Astrocyte (in vitro differentiated cells and primary cell): ENCODE results near the gene PRKD2. TPM values are rescaled to one million over a fixed set of nuclear protein-coding genes. Genes with fewer than 3 reads are reported as not detected.

Experiments
- DNase-seq: peaks from one replicate; pipeline ENCODE4 v3.0.0-alpha.2; 2010; ENCODE audit warnings: low read depth
- FAIRE-seq: peaks from 2 replicates; lab custom pipeline; 2011; peaks lifted over from hg19 to GRCh38; lab: Jason Lieb, UNC
- H2AFZ ChIP-seq: 2 replicates; pipeline ENCODE4 v1.6.0; 2012; ENCODE audit warnings: low read depth, low read length, inconsistent platforms
- H3K27ac ChIP-seq: 2 replicates; pipeline ENCODE4 v1.5.1; 2011; ENCODE audit warnings: low read depth, low read length, inconsistent platforms
- H3K27me3 ChIP-seq: 2 replicates; pipeline ENCODE4 v1.6.0; 2011; ENCODE audit warnings: low read length, inconsistent platforms; ENCODE audit not compliant: insufficient read depth
- H3K36me3 ChIP-seq: 2 replicates; pipeline ENCODE4 v1.5.1; 2011; ENCODE audit warnings: low read length, inconsistent platforms; ENCODE audit not compliant: insufficient read depth
- H3K4me1 ChIP-seq: 2 replicates; pipeline ENCODE4 v1.5.1; 2011; ENCODE audit warnings: low read length, inconsistent platforms; ENCODE audit not compliant: insufficient read depth
- H3K4me2 ChIP-seq: 2 replicates; pipeline ENCODE4 v1.6.0; 2012; ENCODE audit warnings: low read length, inconsistent platforms
- H3K4me3 ChIP-seq: 2 replicates; pipeline ENCODE4 v1.5.1; 2011; ENCODE audit warnings: low read depth, mild to moderate bottlenecking, low read length, inconsistent platforms; ENCODE audit not compliant: insufficient read depth
- H3K79me2 ChIP-seq: 2 replicates; pipeline ENCODE4 v1.6.0; 2012; ENCODE audit warnings: mild to moderate bottlenecking, low read length, inconsistent platforms; ENCODE audit not compliant: insufficient read depth
- H3K9ac ChIP-seq: 2 replicates; pipeline ENCODE4 v1.6.0; 2012; ENCODE audit warnings: mild to moderate bottlenecking, low read length, inconsistent platforms
- H3K9me3 ChIP-seq: 2 replicates; pipeline ENCODE4 v1.5.1; 2012; ENCODE audit warnings: low read depth, mild to moderate bottlenecking, low read length, inconsistent platforms; ENCODE audit not compliant: insufficient read depth
- H4K20me1 ChIP-seq: 2 replicates; pipeline ENCODE4 v1.6.0; 2012; ENCODE audit warnings: low read length, inconsistent platforms; ENCODE audit not compliant: insufficient read depth
- H3K27ac Mint-ChIP-seq: one replicate; pipeline ENCODE4 v1.8.0; 2021; ENCODE audit warnings: mild to moderate bottlenecking, mixed read lengths; ENCODE audit not compliant: unreplicated experiment
- H3K27me3 Mint-ChIP-seq: one replicate; pipeline ENCODE4 v1.8.0; 2021; ENCODE audit warnings: low read depth, mixed read lengths; ENCODE audit not compliant: unreplicated experiment
- H3K36me3 Mint-ChIP-seq: one replicate; pipeline ENCODE4 v1.8.0; 2021; ENCODE audit warnings: low read depth, mixed read lengths; ENCODE audit not compliant: unreplicated experiment
- H3K4me1 Mint-ChIP-seq: one replicate; pipeline ENCODE4 v1.8.0; 2021; ENCODE audit warnings: low read depth, mixed read lengths; ENCODE audit not compliant: unreplicated experiment
- H3K4me3 Mint-ChIP-seq: one replicate; pipeline ENCODE4 v1.8.0; 2021; ENCODE audit warnings: mild to moderate bottlenecking, moderate library complexity, mixed read lengths; ENCODE audit not compliant: unreplicated experiment
- H3K9me3 Mint-ChIP-seq: one replicate; pipeline ENCODE4 v1.8.0; 2021; ENCODE audit warnings: mild to moderate bottlenecking, mixed read lengths; ENCODE audit not compliant: unreplicated experiment
- CTCF ChIP-seq: IDR thresholded peaks from 2 replicates; pipeline ENCODE4 v1.5.1; 2011; ENCODE audit warnings: low read depth, mild to moderate bottlenecking, inconsistent platforms, low read length, moderate library complexity; ENCODE audit not compliant: insufficient read depth
- EZH2 ChIP-seq: IDR thresholded peaks from 2 replicates; pipeline ENCODE4 v1.6.1; 2012; ENCODE audit warnings: mild to moderate bottlenecking, low read length, inconsistent platforms; ENCODE audit not compliant: insufficient read depth
- total RNA-seq: library from RNA; stranded (reverse); gene quantifications from 2 replicates; pipeline ENCODE4 v1.2.1, GENCODE V29; 2021

Gene PRKD2
- total RNA-seq, 1 donor from 2014 or later: 54.6 TPM

DNA sequence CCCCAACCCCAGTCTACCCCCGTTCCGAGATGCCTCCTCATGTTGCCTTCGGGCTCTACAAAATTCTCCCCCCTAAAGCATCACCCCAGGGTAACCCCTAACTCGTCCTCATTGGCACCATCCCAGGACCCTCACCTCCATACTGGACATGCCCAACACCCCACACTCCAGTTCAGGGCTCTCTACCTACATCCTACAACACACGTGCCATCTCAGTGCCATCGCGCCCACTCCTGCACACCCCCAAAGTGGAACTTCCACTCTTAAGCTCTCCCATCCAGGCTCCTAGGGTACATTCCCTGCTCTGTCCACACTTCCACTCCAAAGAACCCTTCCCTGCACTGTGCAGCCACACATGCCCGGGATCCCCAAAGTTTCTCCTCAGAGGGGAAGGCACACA, 28.1 kb upstream of the PRKD2 start:
- H3K27me3 Mint-ChIP-seq: no peaks in the 10 kb centered on the region
- Histone ChIP-seq H3K27me3 (no peaks in the 10 kb centered on the region), H3K4me2 (peak overlapping the region; percentile 98), H3K27ac (no peak overlapping the region), H3K79me2 (peaks cover 64% of the 10 kb centered on the region), H3K4me3 (peak overlapping the region; percentile 82), H4K20me1 (peaks cover 62% of the 10 kb centered on the region), H3K36me3 (no peaks in the 10 kb centered on the region), H3K4me1 (peaks cover 18% of the 10 kb centered on the region), H2AFZ (no peak overlapping the region), H3K9ac (peak overlapping the region; percentile 93), H3K9me3 (no peaks in the 10 kb centered on the region)
- FAIRE-seq (no peak), DNase-seq (no peak)
- H3K9me3 Mint-ChIP-seq: no peaks in the 10 kb centered on the region
- peaks cover 5% of the 10 kb centered on the region for H3K36me3 Mint-ChIP-seq
- H3K4me1 Mint-ChIP-seq: peaks cover 7% of the 10 kb centered on the region
- TF ChIP-seq EZH2: no peak
- no peak for TF ChIP-seq CTCF
- H3K4me3 Mint-ChIP-seq: peak overlapping the region; percentile 98
- peak overlapping the region; percentile 80 for H3K27ac Mint-ChIP-seq

DNA sequence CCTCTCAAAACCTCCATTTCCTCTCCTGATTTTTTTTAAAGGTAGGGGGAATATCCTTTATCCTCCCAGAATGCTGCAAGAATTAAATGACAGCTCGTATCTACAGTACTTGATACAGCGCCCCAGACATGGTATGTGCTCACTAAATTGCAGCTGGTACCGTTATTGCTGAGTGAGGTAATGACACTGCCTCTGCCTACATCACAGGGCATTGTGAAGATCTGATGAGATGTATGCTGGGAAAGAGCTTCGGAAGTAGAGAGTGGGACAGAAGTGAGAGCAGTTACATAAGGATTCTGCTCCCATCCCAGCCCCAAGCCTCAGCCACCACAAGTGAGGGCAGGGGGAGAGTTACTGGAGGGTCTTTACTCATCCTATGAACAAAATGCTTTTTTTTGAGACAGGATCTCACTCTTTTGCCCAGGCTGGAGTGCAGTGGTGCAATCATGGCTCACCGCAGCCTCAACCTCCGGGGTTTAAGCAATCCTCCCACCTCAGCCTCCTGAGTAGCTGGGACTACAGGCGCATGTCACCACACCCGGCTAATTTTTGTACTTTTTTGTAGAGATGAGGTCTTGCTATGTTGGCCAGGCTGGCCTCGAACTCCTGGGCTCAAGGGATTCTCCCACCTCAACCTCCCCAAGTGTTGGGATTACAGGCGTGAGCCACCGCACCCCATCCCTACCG, 27.2 kb upstream of the PRKD2 start:
- no peak overlapping the region for H3K9ac ChIP-seq
- H3K27me3 ChIP-seq: no peaks in the 10 kb centered on the region
- peaks cover 10% of the 10 kb centered on the region for H3K4me1 Mint-ChIP-seq
- TF ChIP-seq CTCF: no peak
- no peak for TF ChIP-seq EZH2
- peaks cover 70% of the 10 kb centered on the region for H4K20me1 ChIP-seq
- no peak for FAIRE-seq
- peak overlapping the region; percentile 98 for H3K4me3 Mint-ChIP-seq
- H3K36me3 ChIP-seq: no peaks in the 10 kb centered on the region
- no peak overlapping the region for H3K4me3 ChIP-seq
- H3K27ac Mint-ChIP-seq: no peak overlapping the region
- H3K36me3 Mint-ChIP-seq: peaks cover 7% of the 10 kb centered on the region
- no peak overlapping the region for H2AFZ ChIP-seq
- peaks cover 73% of the 10 kb centered on the region for H3K79me2 ChIP-seq
- H3K27ac ChIP-seq: no peak overlapping the region
- H3K4me1 ChIP-seq: peaks cover 18% of the 10 kb centered on the region
- H3K4me2 ChIP-seq: peak overlapping the region; percentile 98
- no peaks in the 10 kb centered on the region for H3K9me3 ChIP-seq
- no peaks in the 10 kb centered on the region for H3K27me3 Mint-ChIP-seq
- no peak for DNase-seq
- H3K9me3 Mint-ChIP-seq: no peaks in the 10 kb centered on the region

DNA sequence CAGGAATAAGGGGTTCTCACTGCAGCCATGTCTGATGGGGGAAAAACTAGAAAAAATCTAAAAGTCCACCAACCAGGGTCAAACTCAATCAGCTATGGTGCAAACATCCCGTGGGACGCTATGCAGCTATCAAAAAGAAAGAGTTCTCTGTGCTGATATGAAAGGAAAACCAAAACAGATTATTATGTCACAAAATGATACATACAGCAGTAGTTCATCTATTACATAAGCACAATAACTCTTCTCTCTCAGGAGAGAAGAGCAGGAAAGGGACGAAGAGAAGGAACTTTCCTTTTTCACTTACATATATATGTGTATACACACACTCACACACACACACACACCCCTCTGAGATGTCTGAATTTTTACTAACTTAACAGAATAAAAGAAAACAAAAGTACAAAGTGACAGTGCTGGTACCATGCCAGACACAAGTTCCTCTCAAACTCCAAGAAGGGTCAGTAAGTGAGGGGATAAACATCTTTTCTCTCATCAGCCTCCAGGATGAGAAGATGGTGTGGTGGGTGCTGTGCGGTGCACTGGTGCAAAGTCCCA, 26.1 kb upstream of the PRKD2 start:
- H3K4me1 Mint-ChIP-seq: peaks cover 10% of the 10 kb centered on the region
- H4K20me1 ChIP-seq: peaks cover 79% of the 10 kb centered on the region
- H3K27ac Mint-ChIP-seq: no peak overlapping the region
- no peak overlapping the region for H3K9ac ChIP-seq
- peaks cover 7% of the 10 kb centered on the region for H3K36me3 Mint-ChIP-seq
- H3K27ac ChIP-seq: no peak overlapping the region
- no peak for FAIRE-seq
- no peak overlapping the region for H3K4me3 Mint-ChIP-seq
- TF ChIP-seq CTCF (no peak), EZH2 (no peak)
- DNase-seq: no peak
- H3K27me3 Mint-ChIP-seq: no peaks in the 10 kb centered on the region
- H2AFZ ChIP-seq: no peak overlapping the region
- H3K4me1 ChIP-seq: peaks cover 18% of the 10 kb centered on the region
- no peak overlapping the region for H3K4me3 ChIP-seq
- H3K9me3 ChIP-seq: no peaks in the 10 kb centered on the region
- H3K79me2 ChIP-seq: peaks cover 84% of the 10 kb centered on the region
- no peaks in the 10 kb centered on the region for H3K27me3 ChIP-seq
- H3K4me2 ChIP-seq: no peak overlapping the region
- H3K36me3 ChIP-seq: peaks cover 5% of the 10 kb centered on the region
- H3K9me3 Mint-ChIP-seq: no peaks in the 10 kb centered on the region
